Measurements from ENCODE around the gene TACC3.
"Not testable (repeated sequence)": the region's sequence is repeated elsewhere in the genome, so short reads cannot be mapped to it uniquely, and the experiment has no call there.

Gene TACC3

GRCh38 chr4:1721003-1721665 is at the start of gene TACC3, which contains the start of gene TMEM129:
Gene TACC3 (plus strand): TSS chr4:1721521. CDS start chr4:1723422, 1,901 bp downstream.
Gene TMEM129 (minus strand): TSS chr4:1721323. CDS start chr4:1720837, 486 bp downstream.
- DNase-seq: peak; percentile 88

GRCh38 chr4:1673671-1674070 is 47.6 kb upstream of the TACC3 start:
- no peak for DNase-seq

- DNase-seq: no peak
These were observed 46.6 kb upstream of the TACC3 start for GRCh38 chr4:1674682-1675081.

GRCh38 chr4:1675136-1675801 is 46.1 kb upstream of the TACC3 start:
- DNase-seq: no peak

GRCh38 chr4:1675802-1676137 is 45.6 kb upstream of the TACC3 start:
- no peak for DNase-seq

GRCh38 chr4:1676605-1677525 is 44.5 kb upstream of the TACC3 start:
- no peak for DNase-seq

GRCh38 chr4:1678244-1678643 is 43.1 kb upstream of the TACC3 start:
- no peak for DNase-seq

GRCh38 chr4:1682860-1683259 is 38.5 kb upstream of the TACC3 start:
- DNase-seq: no peak

GRCh38 chr4:1683261-1683735 is 38.0 kb upstream of the TACC3 start:
- DNase-seq: no peak

- peak; percentile 31 for DNase-seq
These were observed 37.4 kb upstream of the TACC3 start, which contains the start of gene FAM53A for GRCh38 chr4:1683736-1684505. Gene FAM53A (minus strand): TSS chr4:1684313. CDS start chr4:1668741, 15,572 bp downstream.

GRCh38 chr4:1684506-1685234 is 36.7 kb upstream of the TACC3 start:
- DNase-seq: peak; percentile 98

GRCh38 chr4:1685235-1686150 is 35.8 kb upstream of the TACC3 start:
- DNase-seq: no peak

GRCh38 chr4:1686440-1687036 is 34.8 kb upstream of the TACC3 start:
- DNase-seq: no peak

- no peak for DNase-seq
These were observed 30.6 kb upstream of the TACC3 start for GRCh38 chr4:1690698-1691097.

GRCh38 chr4:1691737-1692373 is 29.5 kb upstream of the TACC3 start:
- no peak for DNase-seq

GRCh38 chr4:1693131-1693896 is 28.0 kb upstream of the TACC3 start:
- DNase-seq: peak; percentile 71

GRCh38 chr4:1695913-1696312 is 25.4 kb upstream of the TACC3 start:
- DNase-seq: no peak

GRCh38 chr4:1701671-1702070 is 19.6 kb upstream of the TACC3 start:
- DNase-seq: not testable (repeated sequence)

- DNase-seq: no peak
These were observed 17.5 kb upstream of the TACC3 start for GRCh38 chr4:1703867-1704266.
